Hematopoietic multipotent progenitor cell treated with erythropoietin and hydrocortisone succinate and interleukin-3 and kit ligand, for 17 days (in vitro differentiated cells): ENCODE data around the gene CMC2.

ENCODE experiments used
- DNase-seq: peaks from one replicate; pipeline ENCODE4 v3.0.0-alpha.2; 2015; ENCODE audit warnings: low spot score

The CMC2 gene

DNA sequence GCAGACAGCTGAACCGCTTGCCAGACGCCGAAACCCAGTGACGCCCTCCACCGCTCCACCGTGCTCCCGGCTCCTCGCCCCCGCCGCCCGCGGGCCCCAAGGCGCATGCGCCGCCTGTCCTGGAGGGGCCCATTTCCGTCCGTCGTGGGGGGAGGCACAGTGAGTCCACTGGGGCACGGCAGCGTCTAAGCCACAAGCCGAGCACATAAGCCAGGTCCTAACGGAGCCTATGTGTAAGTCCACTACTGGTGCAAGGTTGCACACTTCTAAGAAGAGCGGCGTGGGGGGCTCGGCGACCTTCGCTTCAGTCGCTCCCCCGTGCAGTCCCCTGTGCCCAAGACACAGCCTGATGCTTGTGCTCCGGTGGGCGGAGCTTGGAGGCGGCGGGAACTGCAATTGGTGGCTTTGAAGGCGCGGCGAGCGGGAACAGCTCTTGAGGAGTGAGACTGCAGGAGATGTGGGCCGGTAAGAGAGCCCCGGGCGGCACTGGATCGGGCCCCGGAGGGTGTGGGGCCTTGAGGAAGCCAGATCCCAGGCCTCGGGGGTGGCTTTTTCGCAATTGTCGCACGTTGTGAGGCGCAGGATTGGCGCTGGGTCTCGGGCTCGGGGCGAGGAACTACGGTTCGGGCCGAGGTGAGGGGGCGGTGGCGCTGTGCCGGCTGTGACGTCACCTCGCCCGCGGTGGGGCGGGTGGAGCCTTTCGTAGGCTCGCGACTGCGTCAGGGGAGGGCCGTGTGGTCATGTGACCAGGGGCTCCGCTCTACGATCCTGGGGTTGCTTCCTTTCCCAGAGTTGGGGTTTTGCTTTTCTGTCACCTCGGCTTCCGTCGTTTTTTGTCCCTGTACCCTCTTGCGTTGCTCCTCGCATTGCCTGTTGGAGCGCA, at the start of gene CMC2, which contains the start of gene CENPN:
Gene CMC2 (minus strand): TSS at position 73 of the 883 bp plus-strand sequence. CDS start 9,491 bp downstream, outside the sequence.
Gene CENPN (plus strand): TSS at position 402 of the 883 bp plus-strand sequence. CDS start 4,726 bp downstream, outside the sequence.
- DNase-seq, result peak; percentile 99

DNA sequence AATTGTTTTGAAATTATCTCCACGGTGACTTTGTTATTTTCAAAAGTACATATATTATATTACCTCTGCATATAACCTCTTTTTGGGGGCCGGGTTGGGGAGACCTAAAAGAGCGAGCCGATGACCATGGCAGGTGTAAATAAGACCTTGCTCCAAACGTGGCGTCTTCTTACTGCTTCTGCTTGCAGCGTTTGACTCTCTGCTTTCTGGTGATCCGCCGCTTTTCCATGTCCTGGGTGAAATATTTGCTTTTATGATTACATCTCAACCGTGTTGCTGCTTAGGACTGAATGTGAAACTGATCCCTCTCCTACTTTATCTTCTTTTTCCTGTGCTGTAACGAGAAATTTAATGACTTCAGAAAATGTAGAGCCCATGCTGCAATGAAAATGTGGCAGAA, 47.1 kb upstream of the CMC2 start:
- no peak for DNase-seq

DNA sequence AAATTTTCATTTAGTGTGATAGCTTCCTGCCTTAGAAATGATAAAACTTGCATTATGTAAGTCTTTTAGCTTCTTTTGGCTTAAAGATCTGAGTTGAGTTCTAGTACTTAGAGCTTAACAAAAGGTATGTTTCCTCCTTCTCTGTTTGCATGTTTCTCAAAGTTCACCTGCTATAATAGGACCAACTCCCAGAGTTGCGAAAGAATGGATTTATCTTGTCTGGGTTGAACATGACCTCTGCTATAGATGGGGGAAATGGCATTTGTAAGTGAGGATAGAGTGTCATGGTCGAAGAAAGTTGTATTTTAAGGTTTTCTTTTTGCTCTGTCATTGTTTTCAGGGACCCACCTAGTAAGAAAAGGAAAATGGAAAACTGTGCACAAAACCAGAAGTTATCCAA, 36.1 kb upstream of the CMC2 start:
- DNase-seq, result no peak

DNA sequence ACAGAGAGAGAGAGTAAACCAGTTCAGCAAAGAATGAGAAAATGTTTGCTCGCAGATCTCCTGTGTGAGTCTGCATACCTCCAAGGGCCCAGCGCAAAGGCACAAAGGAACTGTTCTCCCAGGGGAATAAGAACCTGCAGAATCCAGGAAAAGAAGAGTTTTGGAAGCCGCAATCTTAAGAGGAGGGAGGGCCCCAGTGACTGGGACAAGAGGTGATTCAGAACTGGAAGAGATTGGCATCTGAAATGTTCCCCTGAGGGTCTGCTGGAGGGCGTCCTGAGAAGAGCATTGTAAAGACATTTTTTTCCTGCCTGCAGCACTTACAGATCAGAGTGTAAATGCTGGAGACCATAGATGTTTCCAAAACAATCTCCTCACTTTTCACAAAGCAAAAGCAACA, 35.0 kb upstream of the CMC2 start:
- DNase-seq, result no peak

DNA sequence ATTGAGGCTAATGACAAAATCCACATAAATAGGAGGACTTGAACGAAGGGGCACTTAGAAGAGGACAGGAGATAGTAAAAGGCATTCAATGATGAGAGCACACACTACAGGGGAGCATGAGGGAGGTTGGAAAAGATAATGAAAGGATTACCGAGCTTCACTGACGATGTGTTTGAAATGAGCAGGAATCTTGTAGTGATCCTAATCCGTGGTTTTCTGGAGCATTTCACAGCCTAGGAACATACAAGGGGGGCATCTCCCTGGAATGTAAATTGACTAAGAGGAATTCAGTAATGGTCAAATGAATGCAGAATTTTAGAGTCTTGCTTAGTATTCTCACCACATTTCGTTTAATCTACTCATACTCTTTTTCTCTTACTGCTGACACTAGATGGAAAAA, 34.2 kb upstream of the CMC2 start:
- DNase-seq, result no peak

DNA sequence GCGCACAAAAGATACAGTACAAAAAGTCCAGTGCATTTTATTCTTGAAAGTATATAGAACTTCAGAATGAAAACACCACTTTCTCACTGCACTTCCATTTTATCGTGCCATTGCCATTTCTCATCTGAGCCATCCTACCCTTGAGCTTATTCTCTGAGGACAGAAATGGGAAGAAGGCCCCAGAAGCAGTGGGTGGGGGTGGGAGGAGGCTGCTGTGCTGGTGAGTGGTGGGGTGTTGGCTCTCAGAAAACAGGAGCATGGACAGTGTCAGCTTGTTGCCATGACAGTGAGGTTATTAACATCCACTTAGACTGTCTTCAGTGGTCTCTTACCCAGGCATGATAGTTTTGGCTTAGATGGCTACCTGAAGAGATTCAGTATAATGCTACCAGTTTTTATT, 33.4 kb upstream of the CMC2 start:
- no peak for DNase-seq

DNA sequence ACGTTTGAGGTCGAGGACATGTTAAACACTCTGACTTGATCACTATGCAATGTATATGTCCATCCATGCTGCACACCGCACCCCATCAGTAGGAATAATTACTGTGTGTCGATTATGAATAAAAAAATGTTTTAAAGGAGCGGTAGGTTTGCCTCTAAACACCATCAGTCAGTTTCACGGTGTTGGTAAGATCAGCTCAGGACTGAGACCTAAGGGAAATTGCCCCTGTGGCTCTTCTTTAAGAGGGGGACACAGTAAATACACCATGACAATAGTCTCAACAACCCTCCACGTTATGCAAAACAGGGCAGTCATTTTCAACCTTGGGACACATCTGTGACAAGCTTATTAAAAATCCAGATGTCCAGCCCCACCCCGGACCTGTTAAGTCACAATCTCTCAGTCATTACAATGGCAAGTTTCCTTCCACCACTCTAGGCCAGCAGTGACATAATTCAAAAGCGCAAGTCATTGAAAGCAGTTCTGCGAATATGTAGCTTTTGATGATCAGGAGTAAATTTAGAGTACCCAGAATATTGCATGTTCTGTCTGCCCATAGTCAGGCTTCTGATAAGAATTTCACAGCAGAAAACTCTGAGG, 30.2 kb upstream of the CMC2 start:
- DNase-seq, result peak; percentile 14

DNA sequence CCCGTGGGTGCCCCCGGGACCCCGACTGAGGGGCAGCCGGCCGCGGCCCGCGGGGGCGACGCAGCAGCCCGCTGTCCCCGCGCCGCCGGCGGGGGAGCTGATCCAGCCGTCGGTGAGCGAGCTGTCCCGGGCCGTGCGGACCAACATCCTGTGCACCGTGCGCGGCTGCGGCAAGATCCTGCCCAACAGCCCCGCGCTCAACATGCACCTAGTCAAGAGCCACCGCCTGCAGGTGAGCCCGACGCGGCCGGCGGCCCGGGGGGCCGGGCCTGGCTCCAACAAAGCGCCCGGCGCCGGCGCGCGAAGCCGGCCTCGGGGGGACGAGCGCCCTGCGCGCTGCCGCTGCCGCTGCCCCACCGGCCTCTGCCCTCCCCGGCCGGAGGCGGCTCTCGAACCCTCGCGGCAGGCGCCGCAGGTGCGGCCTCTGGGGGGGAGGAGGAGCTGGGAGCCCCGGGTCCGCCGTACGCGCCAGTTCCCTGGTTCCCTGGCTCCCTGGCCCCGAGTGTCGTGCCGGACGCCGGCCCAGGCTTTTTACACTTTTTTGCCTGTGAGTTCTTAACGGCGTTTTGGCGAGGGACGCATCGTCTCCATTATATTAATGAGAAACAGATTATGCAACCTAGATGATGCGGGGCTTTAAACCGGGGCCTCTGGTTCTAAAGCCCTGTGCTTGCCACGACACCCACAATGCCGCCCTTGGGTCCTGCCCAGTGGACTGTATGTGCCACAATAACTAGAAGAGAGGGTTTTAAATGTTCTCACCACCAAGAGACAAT, 29.5 kb upstream of the CMC2 start:
- DNase-seq, result peak; percentile 12

DNA sequence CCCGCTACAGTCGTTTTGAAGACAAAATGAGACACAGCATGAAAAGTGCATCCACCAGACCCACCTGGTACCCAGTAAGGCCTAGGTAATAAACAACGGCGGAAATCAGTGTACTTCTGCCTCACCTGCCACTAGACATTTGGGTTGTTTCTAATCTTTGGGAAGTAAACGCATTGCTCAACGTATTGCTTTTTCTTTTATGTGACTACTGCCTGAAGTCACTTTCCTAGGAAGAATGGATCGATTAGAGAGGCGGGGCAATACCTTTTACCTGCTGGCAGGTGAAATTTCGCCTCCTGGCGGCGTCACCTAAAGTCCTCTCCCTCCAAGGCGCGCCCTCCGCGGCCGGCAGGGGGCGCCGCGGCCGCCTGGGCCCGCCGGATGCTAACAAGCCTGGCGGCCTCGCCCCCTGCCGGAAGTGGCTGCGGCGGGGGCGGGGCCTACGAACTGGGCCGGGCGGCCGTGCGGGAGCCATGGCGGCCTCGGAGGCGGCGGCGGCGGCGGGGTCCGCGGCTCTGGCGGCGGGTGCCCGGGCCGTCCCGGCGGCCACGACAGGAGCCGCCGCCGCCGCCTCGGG, 28.8 kb upstream of the CMC2 start, which contains the start of gene ATMIN:
Gene ATMIN (plus strand): TSS at position 445 of the 577 bp plus-strand sequence. CDS start 29 bp downstream, at position 474.
- peak; percentile 94 for DNase-seq

DNA sequence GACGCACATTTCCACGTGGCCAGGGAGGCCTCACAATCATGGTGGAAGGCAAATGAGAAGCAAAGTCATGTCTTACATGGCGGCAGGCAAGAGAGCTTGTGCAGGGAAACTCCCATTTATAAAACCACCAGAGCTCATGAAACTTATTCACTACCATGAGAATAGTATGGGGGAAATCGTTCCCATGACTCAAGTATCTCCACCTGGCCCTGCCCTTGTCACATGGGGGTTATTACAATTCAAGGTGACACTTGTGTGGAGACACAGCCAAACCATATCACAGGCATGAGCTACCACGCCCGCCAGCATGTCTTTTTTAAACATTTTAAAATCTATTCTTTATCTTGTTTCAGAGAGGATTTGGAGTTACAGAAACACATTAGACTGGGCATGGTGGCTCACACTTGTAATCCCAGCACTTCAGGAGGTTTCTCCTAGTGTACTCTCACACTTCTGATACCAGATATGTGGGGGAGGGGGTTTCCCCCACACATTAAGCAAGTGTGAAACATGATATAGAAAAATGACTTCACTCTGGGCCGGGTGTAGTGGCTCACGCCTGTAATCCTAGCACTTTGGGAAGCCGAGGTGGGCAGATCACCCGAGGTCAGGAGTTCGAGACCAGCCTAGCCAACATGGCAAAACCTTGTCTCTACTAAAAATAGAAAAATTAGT, 23.4 kb upstream of the CMC2 start:
- DNase-seq, result no peak

DNA sequence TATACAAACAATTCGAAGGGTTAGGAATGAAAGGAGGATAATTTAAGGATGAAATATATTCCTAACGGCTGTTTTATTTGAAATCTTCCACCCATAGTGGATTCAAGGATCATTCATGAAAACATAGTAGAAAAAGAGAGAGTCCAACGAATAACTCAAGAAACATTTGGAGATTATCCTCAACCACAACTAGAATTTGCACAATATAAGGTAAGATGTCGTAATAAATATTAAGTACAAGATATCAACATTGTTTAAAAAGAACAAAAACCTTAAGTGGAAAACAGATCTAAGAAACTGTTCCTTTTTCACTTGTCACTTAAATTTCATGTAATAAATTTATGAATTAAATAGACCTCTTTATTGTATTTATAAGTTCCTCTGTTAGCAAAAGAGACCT, 19.7 kb upstream of the CMC2 start:
- no peak for DNase-seq

DNA sequence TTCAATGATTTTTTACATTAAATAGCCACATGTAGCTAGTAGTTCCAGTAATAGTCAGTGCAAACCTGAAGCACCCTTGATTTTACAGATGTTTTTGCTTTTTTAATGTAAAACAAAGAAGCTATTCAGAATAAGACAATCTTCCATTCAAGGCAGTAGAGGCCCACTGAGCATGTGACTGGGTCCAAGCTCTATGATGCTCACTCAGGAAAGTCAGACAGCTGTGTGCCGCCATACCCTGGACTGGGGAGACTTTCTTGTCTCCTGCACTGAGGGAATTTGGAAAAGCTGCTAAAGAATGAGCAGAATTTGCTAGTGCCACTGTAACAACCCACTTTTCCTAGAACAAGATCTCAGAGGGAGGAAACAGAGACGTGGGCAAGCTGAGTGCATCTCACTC, 11.8 kb upstream of the CMC2 start:
- no peak for DNase-seq

DNA sequence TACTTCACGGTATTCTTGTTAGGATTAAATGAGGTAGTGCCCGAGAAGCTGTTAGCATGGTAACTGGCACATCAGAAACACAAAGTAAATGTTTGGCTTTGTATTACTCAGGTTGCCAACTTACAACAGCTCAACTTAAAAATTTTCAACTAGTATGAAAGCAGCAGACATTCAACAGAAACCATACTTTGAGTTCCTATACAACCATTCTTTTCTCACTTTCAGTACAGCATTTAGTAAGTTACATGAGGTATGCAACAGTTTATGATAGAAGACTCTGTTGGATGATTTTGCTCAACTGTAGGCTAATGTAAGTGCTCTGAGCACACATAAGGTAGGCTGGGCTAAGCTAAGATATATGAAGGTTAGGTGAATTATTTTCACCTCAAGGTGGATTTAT, 8.0 kb upstream of the CMC2 start:
- no peak for DNase-seq

DNA sequence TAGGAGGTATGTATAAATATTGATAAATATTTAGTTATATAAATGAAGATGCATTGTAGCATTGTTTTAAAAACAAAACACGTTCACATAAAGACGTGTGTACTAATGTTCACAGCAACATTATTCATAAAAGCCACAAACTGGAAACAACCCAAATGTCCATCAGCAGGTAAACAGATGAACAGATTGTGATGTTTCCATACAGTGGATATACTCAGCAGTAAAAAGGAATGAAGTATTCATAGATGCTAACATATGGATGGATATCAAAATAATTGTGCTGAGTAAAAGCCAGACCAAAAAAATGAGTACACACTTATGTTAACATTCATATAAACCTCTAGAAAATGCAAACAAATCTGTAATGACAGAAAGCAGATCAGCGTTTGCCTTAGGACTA, 6.3 kb upstream of the CMC2 start:
- no peak for DNase-seq

DNA sequence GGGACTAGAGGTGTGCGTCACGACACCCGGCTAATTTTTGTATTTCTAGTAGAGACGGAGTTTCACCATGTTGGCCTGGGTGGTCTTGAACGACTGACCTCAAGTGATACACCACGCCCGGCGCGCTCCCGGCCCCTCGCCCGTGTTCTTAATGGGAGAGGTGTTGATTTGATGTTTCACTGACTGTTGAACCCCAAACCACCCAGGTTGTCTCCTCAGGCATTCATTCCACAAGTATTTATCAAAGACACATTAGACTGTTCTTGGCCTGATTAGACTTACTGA, 1.8 kb upstream of the CMC2 start:
- DNase-seq, result no peak

DNA sequence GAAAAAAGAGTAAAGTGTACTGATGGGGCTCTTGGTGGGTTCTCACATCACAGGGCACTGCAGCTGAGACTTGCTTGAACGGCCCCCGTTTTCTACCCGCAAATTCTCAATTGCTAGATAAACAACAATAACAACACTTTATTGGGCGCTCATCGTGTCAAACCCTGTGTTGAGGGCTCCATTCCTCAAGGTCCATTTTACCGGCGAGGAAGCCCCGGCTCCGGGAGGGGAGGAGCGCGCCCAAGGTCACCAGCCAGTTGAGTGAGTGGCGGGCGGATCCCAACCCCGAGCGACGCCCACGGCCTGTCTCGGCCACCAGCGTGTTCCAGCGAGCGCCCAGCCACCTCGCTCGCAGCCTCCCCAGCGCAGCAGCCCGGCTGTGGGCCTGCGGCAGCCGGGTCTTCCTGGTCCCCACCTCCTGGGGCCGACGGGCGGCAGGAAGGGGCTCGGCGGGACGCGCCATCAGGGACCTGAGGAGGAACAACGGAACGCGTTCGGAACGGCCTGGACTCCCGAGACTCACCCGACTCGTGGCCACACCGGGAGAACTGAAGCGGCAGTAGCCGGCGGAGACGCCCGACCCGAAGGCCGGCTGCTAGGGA, 373 bp downstream of the CMC2 start:
- DNase-seq, result peak; percentile 71

DNA sequence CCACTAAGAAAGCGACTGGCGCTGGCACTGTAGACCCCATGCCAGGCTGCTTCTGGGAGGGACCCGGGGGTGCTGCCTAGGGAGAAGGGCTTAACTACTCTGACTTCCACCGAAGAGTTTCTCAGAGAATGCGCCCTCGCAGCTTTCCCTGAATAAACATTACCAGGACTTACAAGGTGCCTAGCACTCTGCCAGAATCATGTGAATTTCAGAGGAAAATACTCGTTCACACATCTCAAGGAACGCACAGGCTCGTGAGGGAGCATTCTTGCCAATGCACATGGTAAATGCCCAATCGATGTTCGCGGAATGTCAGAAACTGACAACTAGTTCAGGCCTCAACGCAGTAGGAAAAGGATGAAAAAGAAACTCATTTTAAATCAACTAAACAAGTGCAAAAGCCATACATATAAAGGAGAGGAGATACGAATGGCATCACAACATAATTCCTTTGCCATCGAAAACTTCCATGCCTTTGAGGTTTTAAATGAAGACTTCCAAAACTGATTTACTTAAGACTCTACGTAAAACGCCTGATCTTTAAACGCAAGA, 999 bp downstream of the CMC2 start:
- peak; percentile 31 for DNase-seq

DNA sequence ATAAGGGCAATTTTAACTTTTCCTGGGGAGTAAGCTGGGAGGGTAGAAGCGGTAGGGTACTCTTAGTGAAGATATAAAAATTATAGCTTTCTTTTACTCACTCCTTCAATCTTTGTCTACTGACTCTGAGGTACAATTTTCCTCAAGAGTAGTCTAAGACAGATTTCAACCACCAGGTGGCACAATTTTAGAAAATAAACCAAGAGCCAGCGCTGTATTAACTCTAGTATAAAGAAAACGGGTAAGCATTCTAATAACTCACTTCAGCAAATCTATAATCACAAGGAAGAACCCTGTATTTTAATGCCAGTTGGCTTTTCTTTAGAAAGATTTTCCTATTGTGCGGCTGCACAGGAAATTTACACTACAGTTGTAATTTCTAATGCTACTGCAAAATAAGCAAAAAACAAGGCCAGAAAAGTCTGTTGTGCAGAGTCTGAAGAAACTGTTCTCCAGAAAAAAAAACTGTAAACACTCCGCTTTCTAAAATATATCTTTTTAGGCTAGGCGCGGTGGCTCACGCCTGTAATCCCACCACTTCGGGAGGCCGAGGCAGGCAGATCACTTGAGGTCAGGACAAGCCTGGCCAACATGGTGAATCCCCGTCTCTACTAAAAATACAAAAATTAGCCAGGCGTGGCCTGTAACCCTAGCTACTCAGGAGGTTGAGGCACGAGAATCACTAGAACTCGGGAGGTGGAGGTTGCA, 1.9 kb downstream of the CMC2 start:
- DNase-seq, result peak; percentile 84

DNA sequence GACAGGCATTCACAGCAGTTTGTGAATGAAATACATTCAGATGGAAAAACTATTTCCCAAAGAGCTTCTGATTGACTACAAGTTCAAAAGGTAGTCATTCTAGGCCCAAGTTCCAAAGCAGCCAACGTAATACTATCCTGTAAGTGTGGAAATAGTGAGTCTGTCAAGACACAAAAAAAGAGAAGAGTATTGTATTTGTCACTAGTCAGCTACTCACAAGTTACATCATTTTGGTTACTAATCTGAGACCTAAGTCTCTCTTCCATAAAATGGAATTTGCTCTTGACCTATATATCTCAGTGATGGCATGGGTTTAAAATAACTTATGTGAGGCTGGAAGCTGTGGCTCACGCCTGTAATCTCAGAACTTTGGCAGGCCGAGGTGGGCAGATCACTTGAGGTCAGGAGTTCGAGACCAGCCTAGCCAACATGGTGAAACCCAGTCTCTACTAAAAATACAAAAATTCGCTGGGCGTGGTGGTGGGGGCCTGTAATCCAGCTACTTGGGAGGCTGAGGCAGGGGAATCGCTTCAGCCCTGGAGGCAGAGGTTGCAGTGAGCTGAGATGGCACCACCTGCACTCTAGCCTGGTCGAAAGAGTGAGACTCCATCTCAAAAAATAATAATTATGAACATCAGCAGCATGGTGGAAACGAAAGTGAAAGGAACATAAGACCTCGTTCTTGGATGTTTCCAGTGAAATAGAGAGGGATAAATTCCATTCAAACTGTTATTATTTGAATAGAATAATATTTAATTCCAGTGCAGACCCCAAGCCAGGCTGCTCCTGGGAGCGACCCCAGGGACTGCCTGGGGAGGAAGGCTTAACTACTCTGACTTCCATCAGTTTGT, 2.9 kb downstream of the CMC2 start:
- peak; percentile 34 for DNase-seq

DNA sequence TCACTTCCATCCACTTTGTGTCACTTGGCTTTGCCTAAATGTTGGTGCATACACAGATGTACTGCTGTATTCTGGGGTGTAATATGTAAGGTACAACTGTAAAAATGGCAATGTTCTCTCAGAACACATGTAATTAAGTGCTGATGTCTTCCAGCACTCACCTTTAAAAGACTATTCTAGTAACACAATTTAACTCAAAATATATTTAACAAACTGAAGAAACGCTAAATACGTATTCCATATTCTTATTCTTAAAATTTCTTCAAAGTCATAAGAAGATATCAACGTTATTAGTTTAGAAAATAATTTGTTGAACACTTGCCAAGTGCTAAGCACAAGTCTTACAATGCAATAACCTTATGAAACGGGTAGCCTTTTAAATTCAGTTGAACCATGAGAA, 3.6 kb downstream of the CMC2 start:
- DNase-seq, result no peak
